Caki2 (cell line): ENCODE data around the gene TMEM129. TPM values are rescaled to one million over a fixed set of nuclear protein-coding genes. Genes with fewer than 3 reads are reported as not detected.

ENCODE experiments used
- total RNA-seq: library from RNA; depleted of rRNA; stranded (reverse); fragments of >200 nt; shearing (Covaris generic); gene quantifications from 2 replicates; pipeline ENCODE4 v1.2.3, GENCODE V29; 2014; ENCODE audit warnings: low replicate concordance; rRNA removed

The TMEM129 gene
- total RNA-seq, 1 experiment from 2014 or later, result 52.7 TPM

Other genes with a start within 250 kb of the TMEM129 start
- gene FAM53A, start 37.0 kb downstream of the TMEM129 start, total RNA-seq, result 3.2 and 5.2 TPM in 2 replicates
- gene SLBP, start 9.0 kb downstream of the TMEM129 start, total RNA-seq, result 86.1 and 93.8 TPM in 2 replicates
- 106 and 111 TPM in 2 replicates for gene TACC3, start 198 bp upstream of the TMEM129 start, total RNA-seq
- gene FGFR3, start 72.0 kb upstream of the TMEM129 start, total RNA-seq, result 8.6 and 9.6 TPM in 2 replicates
- gene LETM1, start 134.8 kb upstream of the TMEM129 start, total RNA-seq, result 28.1 and 31.9 TPM in 2 replicates
- gene NSD2, start 150.1 kb upstream of the TMEM129 start, total RNA-seq, result 54.8 and 67.7 TPM in 2 replicates